Measurements from ENCODE around the gene SHISA6.

Gene SHISA6

GRCh38 chr17:11363565-11364117, 122.6 kb downstream of the SHISA6 start:
- no peak for DNase-seq

DNA sequence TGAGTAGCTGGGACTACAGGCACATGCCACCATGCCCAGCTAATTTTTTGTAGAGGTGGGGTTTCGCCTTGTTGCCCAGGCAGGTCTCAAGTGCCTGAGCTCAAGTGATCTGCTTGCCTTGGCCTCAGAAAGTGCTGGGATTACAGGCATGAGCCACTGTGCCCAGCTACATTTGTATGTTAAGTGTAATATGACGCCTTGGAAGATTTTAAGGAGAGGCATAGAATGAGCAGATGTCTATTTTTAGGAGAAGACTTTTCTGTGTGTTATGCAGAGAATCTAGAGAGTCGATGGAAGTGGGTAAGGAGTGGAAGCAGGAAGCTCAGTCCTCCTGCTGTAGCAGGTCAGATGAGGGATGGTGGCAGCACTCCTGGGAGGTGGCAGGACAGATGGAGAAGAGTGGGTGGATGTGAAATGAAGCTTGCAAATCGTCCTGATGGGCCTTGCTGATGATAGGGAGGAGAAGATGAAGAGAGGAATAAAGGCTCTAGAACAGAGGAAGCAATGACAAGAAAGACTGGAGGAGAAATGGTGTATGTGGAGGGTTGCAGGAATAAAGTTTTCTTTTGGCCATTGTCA, 125.3 kb downstream of the SHISA6 start:
- no peak for DNase-seq

- no peak for DNase-seq
Measured at GRCh38 chr17:11369575-11369974, 128.6 kb downstream of the SHISA6 start.

- no peak for DNase-seq
Measured at GRCh38 chr17:11372692-11373091, 131.7 kb downstream of the SHISA6 start.

- no peak for DNase-seq
Measured at GRCh38 chr17:11378506-11378905, 137.5 kb downstream of the SHISA6 start.

DNA sequence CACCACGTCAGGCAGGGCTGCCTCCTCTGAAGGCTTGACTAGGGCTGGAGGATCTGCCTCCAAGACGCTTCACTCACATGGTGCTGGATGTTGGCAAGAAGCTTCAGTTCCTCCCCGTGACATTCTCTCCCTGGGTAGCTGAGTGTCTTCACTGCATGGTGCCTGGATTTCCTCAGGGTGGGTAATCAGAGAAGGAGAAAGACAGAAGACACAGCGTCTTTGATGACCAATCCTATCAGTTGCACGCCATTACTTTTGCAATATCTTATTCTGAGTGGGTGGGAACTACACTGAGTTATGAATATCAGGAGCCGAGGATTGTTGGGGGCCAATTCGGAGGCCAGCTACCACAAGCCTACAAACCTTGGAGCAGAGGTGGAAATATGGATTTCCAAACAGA, 139.7 kb downstream of the SHISA6 start:
- DNase-seq, result no peak

DNA sequence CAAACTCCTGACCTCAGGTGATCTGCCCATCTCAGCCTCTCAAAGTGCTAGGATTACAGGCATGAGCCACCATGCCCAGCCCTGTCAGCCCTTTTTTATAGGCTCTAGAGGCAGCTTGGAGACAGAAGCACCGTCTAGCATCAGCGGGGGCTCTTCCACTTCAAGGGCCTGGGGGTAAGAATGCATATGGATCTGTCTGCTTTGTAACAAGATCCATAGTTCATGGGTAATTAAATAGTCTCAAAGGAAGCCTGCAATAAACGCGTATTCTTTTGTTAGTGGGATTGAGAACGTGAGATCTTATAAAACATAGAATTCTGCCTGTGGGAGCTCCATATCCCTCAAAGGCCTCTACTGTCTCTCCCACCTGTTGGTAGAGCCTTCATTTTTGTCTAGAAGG, 142.1 kb downstream of the SHISA6 start:
- DNase-seq, result no peak

GRCh38 chr17:11384131-11384530, 143.1 kb downstream of the SHISA6 start:
- no peak for DNase-seq

DNA sequence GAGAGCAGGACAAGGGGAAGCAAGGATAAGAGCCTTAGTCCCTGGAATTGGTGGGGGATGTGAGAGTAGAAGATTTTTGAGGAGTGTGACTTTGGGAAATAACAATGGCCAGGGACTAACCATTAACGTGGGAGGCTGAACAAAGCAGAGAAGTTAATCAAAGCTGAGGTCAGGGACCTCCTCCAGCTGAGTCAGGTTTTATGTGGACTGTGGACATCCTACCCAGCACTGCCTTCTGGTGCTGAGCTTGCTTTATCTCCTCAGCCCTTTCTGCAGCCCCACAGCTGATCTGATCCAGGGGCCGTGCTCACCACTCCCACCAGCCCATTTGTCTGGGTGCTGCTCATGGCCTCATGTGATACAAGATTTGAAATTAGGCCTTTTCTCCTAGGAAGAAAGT, 146.6 kb downstream of the SHISA6 start:
- no peak for DNase-seq

- no peak for DNase-seq
Measured at GRCh38 chr17:11388054-11388453, 147.0 kb downstream of the SHISA6 start.

DNA sequence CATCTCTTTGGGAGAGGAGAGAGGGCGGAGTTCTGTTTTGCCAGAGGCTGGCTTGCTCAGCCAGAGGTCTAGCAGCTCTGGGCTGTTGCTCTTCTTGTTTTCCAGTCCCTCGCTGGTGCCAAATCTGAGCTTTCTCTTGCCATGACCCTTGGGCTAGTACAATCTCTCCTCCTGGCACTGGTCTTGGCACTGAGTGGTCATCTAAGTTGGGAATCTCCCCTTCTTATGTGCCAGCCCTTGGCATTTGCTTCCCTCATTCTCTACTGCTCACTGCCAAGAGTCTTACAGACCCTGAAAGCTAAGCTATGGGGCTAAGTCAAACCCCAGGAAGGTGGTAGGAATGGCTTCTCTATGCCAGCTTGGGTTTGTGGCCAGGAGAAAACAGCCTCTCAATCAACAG, 148.6 kb downstream of the SHISA6 start:
- DNase-seq, result no peak

GRCh38 chr17:11391134-11391533, 150.1 kb downstream of the SHISA6 start:
- DNase-seq, result no peak

GRCh38 chr17:11404431-11405276, 163.6 kb downstream of the SHISA6 start:
- no peak for DNase-seq

GRCh38 chr17:11406716-11407115, 165.7 kb downstream of the SHISA6 start:
- DNase-seq, result no peak

- no peak for DNase-seq
Measured at GRCh38 chr17:11412654-11413053, 171.6 kb downstream of the SHISA6 start.

DNA sequence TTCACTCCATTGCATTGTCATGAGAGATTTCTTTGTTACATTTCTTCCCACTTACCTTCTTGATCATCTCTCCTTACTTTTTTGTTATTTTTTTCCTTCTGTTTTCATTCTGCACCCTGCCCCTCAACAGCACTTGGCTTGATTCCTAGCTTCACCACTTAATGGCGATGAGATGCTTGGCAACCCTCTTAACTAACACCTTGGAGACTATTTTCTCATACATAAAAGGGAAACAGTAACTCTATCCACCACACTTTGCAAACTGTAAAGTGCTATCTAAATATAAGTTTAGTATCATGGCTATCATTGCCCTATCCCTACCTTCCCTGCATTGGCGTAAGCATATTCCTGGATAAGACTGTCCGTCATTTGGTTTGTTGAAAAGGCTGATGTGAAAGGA, 177.3 kb downstream of the SHISA6 start:
- no peak for DNase-seq

DNA sequence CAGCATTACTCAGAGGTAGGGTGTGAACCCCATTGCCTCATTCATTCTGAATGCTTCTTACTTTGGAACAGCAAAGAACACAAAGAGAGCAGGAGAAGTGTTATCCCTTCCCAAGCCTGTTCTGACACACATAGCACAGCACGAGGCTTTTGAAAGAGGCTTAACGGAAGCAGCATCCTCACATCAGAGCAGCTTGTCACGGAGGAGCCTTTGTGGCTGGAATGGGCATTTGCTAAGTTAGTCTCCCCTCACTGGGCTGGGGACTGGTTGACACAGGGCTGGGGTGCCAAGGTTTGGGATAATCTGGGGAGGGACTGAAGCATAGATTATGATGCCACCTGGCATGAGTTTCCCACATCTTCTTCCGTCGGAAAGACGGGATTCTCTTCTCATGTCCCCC, 189.7 kb downstream of the SHISA6 start:
- DNase-seq, result no peak

GRCh38 chr17:11438673-11439072, 197.7 kb downstream of the SHISA6 start:
- DNase-seq, result no peak

- no peak for DNase-seq
Measured at GRCh38 chr17:11441004-11441403, 200.0 kb downstream of the SHISA6 start.

GRCh38 chr17:11446316-11446715, 205.3 kb downstream of the SHISA6 start:
- no peak for DNase-seq

GRCh38 chr17:11454096-11454495, 213.1 kb downstream of the SHISA6 start:
- DNase-seq, result no peak

- DNase-seq, result no peak
Measured at GRCh38 chr17:11458279-11458678, 217.3 kb downstream of the SHISA6 start.

DNA sequence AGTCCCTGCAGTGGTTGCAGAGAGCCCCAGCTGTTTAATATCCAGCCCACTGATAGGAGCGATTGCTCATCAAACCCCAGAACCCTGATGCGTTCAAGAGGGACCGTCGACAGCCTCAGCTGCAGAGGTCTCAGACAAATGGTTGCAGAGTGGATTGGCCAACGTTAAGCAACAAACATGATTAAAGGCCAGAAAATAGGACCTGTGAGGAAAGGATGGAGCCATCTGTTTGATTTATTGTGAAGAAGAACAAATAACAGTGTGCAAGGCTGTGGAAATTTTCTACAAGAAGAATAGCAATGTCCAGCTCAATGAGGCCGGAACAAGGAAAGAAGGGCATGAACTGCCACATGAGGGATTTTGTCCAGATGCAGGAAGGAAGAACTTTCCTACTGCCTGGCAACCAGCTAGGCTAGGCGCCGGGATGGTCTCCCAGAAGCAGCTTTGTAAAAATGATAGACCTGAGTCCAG, 218.9 kb downstream of the SHISA6 start:
- no peak for DNase-seq

GRCh38 chr17:11461993-11462548, 221.1 kb downstream of the SHISA6 start:
- no peak for DNase-seq
